ENCODE data around the gene UVRAG. TPM values are rescaled to one million over a fixed set of nuclear protein-coding genes. Genes with fewer than 3 reads are reported as not detected.

The UVRAG gene
- total and polyA plus RNA-seq, 2 donors from 2014 or later = 7.2 to 27.9 TPM

DNA sequence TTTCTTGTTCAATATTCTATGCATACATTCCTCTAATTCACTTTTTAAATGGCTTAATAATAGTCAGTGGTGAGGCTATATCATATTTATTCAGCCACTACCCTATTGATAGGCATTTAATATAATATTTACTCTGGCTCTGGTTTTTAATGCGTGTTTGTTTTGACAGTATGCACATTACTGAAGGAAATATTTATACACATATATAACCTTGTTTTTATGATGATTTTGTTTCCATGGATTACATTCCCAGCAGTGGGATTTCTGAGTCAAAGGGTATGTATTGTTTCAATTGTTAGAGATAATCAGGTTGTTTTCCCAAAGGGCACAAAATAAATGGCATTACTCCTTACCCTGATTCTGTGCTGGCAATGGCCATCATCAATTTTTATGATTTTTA is 105.8 kb downstream of the UVRAG start:
- TF ChIP-seq, protein P1, sequence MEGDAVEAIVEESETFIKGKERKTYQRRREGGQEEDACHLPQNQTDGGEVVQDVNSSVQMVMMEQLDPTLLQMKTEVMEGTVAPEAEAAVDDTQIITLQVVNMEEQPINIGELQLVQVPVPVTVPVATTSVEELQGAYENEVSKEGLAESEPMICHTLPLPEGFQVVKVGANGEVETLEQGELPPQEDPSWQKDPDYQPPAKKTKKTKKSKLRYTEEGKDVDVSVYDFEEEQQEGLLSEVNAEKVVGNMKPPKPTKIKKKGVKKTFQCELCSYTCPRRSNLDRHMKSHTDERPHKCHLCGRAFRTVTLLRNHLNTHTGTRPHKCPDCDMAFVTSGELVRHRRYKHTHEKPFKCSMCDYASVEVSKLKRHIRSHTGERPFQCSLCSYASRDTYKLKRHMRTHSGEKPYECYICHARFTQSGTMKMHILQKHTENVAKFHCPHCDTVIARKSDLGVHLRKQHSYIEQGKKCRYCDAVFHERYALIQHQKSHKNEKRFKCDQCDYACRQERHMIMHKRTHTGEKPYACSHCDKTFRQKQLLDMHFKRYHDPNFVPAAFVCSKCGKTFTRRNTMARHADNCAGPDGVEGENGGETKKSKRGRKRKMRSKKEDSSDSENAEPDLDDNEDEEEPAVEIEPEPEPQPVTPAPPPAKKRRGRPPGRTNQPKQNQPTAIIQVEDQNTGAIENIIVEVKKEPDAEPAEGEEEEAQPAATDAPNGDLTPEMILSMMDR (IDR thresholded peaks at IDR 0.05; ENCODE audit: borderline replicate concordance, extremely low read depth, insufficient read depth) = no peak
- intact Hi-C loops (cut with DNase I) = no loop called here
- Histone ChIP-seq H3K36me3 (ENCODE audit: control insufficient read depth in 2 of 3, insufficient read depth in 3 of 3, low read length in 3 of 3) (no peaks in the 10 kb centered on the region), H3K4me1 (ENCODE audit: control insufficient read depth in 2 of 3, insufficient read depth in 2 of 3, low read depth in 1 of 3, low read length in 3 of 3) (no peaks in the 10 kb centered on the region), H3K9ac (ENCODE audit: low read length in 3 of 3) (no peak overlapping the region), H3K4me3 (ENCODE audit: low read length in 3 of 3) (no peak overlapping the region), H3K27ac (ENCODE audit: low read depth in 2 of 2, low read length in 2 of 2) (no peak overlapping the region), H3K9me3 (ENCODE audit: control insufficient read depth in 2 of 3, insufficient read depth in 1 of 3, low read length in 3 of 3) (no peaks in the 10 kb centered on the region), H3K27me3 (ENCODE audit: control insufficient read depth, insufficient read depth, low read length) (no peaks in the 10 kb centered on the region)
- DNase-seq = no peak
- FAIRE-seq = no peak

DNA sequence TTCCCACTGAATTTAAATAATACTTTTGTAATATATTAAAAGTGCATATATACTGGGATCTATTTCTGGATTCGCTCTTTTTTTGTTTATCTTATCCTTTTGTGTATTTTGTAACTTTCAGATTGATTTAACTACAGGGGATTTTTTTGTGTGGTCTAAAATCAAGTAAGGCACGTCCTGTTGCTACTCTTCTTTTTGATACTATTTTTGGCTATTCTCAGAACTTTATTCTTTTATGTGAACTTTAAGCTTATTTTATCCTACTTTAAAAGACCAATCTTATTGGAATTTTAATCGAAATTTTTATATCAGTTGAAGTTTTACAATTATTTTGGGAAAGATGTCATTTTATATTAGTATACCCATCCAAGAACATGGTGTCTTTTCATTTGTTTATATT is 106.8 kb downstream of the UVRAG start:
- Histone ChIP-seq H3K4me3 (ENCODE audit: low read length in 3 of 3) (no peak overlapping the region), H3K27me3 (ENCODE audit: control insufficient read depth, insufficient read depth, low read length) (no peaks in the 10 kb centered on the region), H3K27ac (ENCODE audit: low read depth in 2 of 2, low read length in 2 of 2) (no peak overlapping the region), H3K9me3 (ENCODE audit: control insufficient read depth in 2 of 3, insufficient read depth in 1 of 3, low read length in 3 of 3) (no peaks in the 10 kb centered on the region), H3K36me3 (ENCODE audit: control insufficient read depth in 2 of 3, insufficient read depth in 3 of 3, low read length in 3 of 3) (no peaks in the 10 kb centered on the region), H3K4me1 (ENCODE audit: control insufficient read depth in 2 of 3, insufficient read depth in 2 of 3, low read depth in 1 of 3, low read length in 3 of 3) (no peaks in the 10 kb centered on the region), H3K9ac (ENCODE audit: low read length in 3 of 3) (no peak overlapping the region)
- DNase-seq (no peak), FAIRE-seq (no peak)
- intact Hi-C loops (cut with DNase I) = no loop called here
- TF ChIP-seq, protein P1 (IDR thresholded peaks at IDR 0.05; ENCODE audit: borderline replicate concordance, extremely low read depth, insufficient read depth) = no peak

DNA sequence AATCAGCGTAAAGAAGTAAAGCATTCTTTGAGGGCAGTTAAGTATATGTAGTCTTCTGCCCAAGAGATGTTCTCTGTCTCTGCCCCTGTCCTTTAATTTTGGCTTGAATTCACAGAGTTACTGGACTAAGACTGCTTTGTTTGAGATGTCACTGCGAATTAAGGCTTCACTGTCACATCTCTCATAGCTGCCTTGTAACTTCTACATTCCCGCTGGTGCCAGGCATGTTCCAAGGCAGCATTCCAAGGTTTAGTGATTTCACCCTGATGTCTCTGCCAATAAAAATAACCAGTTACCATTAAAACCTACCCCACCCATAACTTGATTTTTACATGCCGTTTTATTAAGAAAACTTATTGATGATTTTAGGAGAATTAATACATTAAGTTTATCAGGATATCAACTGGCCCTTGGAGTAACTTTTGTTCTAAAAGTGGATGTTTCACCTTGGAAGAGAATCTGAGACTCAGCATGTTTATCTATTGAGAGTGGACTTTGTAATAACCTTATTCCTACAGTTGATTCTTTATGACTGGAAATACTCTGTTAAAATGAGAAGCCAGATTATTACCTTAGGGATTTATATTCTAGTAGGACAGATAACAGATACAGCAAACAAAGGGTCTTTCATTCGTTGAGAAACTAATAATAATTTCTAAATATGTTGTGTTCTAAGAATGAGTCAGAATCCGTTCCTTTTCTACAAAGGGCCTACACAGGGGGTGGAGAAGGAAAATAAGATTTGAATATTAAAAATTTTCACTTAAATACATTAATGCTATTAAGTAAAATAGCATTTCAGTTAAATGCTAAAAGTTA is 110.2 kb downstream of the UVRAG start:
- no peak for FAIRE-seq
- intact Hi-C loops (cut with DNase I) = no loop called here
- H3K9me3 ChIP-seq (ENCODE audit: control insufficient read depth in 2 of 3, insufficient read depth in 1 of 3, low read length in 3 of 3) = no peaks in the 10 kb centered on the region
- no peak overlapping the region for H3K4me3 ChIP-seq (ENCODE audit: low read length in 3 of 3)
- no peaks in the 10 kb centered on the region for H3K36me3 ChIP-seq (ENCODE audit: control insufficient read depth in 2 of 3, insufficient read depth in 3 of 3, low read length in 3 of 3)
- TF ChIP-seq, protein P1 (IDR thresholded peaks at IDR 0.05; ENCODE audit: borderline replicate concordance, extremely low read depth, insufficient read depth) = no peak
- no peak overlapping the region for H3K27ac ChIP-seq (ENCODE audit: low read depth in 2 of 2, low read length in 2 of 2)
- H3K4me1 ChIP-seq (ENCODE audit: control insufficient read depth in 2 of 3, insufficient read depth in 2 of 3, low read depth in 1 of 3, low read length in 3 of 3) = no peaks in the 10 kb centered on the region
- H3K27me3 ChIP-seq (ENCODE audit: control insufficient read depth, insufficient read depth, low read length) = no peaks in the 10 kb centered on the region
- no peak for DNase-seq
- no peak overlapping the region for H3K9ac ChIP-seq (ENCODE audit: low read length in 3 of 3)

All from kidney (tissue), 14 donors.